ENCODE results near the gene CFL2. TPM values are rescaled to one million over a fixed set of nuclear protein-coding genes. Genes with fewer than 3 reads are reported as not detected.

Gene CFL2
- total RNA-seq, 1 donor from 2014 or later: 110 TPM

DNA sequence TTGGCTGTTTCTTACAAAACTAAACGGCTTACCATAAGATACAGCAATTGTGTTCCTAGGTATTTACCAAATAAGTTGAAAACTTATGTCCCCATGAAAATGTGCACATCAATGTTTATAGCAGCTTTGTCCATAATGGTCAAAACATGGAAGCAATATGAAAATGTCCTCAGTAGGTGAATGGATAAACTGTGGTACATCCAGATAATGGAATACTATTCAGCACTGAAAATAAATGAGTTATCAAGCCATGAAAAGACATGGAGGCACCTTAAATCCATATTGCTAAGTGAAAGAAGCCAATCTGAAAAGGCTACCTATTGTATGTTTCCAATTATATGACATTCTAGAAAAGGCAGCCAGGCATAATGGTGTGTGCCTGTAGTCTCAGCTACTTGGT lies 40.7 kb downstream of the CFL2 start:
- no peak for FAIRE-seq
- Mint-ChIP-seq H3K36me3 (ENCODE audit: low read depth, unreplicated experiment) (no peaks in the 10 kb centered on the region), H3K9me3 (ENCODE audit: unreplicated experiment) (no peaks in the 10 kb centered on the region), H3K27ac (ENCODE audit: unreplicated experiment) (no peak overlapping the region), H3K4me1 (ENCODE audit: low read depth, unreplicated experiment) (peaks cover 10% of the 10 kb centered on the region), H3K27me3 (ENCODE audit: low read depth, unreplicated experiment) (no peaks in the 10 kb centered on the region), H3K4me3 (ENCODE audit: unreplicated experiment) (no peak overlapping the region)
- TF ChIP-seq, protein P1, sequence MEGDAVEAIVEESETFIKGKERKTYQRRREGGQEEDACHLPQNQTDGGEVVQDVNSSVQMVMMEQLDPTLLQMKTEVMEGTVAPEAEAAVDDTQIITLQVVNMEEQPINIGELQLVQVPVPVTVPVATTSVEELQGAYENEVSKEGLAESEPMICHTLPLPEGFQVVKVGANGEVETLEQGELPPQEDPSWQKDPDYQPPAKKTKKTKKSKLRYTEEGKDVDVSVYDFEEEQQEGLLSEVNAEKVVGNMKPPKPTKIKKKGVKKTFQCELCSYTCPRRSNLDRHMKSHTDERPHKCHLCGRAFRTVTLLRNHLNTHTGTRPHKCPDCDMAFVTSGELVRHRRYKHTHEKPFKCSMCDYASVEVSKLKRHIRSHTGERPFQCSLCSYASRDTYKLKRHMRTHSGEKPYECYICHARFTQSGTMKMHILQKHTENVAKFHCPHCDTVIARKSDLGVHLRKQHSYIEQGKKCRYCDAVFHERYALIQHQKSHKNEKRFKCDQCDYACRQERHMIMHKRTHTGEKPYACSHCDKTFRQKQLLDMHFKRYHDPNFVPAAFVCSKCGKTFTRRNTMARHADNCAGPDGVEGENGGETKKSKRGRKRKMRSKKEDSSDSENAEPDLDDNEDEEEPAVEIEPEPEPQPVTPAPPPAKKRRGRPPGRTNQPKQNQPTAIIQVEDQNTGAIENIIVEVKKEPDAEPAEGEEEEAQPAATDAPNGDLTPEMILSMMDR (IDR thresholded peaks at IDR 0.05; ENCODE audit: insufficient read depth, low read depth, low read length): no peak
- TF ChIP-seq EZH2 (IDR thresholded peaks at IDR 0.05; ENCODE audit: insufficient read depth, low read length): no peak
- no peak overlapping the region for H3K4me2 ChIP-seq (ENCODE audit: low read length)
- H3K79me2 ChIP-seq (ENCODE audit: insufficient read depth, low read length): no peaks in the 10 kb centered on the region
- H3K27me3 ChIP-seq (ENCODE audit: insufficient read depth, low read length): no peaks in the 10 kb centered on the region
- H3K4me1 ChIP-seq (ENCODE audit: insufficient read depth, low read length): peaks cover 10% of the 10 kb centered on the region
- H3K4me3 ChIP-seq (ENCODE audit: insufficient read depth, low read depth, low read length): no peak overlapping the region
- H3K27ac ChIP-seq (ENCODE audit: low read depth, low read length): no peak overlapping the region
- H3K9ac ChIP-seq (ENCODE audit: low read length): no peak overlapping the region
- H2AFZ ChIP-seq (ENCODE audit: low read depth, low read length): no peak overlapping the region
- H3K36me3 ChIP-seq (ENCODE audit: insufficient read depth, low read length): no peaks in the 10 kb centered on the region
- no peaks in the 10 kb centered on the region for H4K20me1 ChIP-seq (ENCODE audit: insufficient read depth, low read length)
- no peaks in the 10 kb centered on the region for H3K9me3 ChIP-seq (ENCODE audit: insufficient read depth, low read depth, low read length)
- DNase-seq (ENCODE audit: low read depth): no peak

DNA sequence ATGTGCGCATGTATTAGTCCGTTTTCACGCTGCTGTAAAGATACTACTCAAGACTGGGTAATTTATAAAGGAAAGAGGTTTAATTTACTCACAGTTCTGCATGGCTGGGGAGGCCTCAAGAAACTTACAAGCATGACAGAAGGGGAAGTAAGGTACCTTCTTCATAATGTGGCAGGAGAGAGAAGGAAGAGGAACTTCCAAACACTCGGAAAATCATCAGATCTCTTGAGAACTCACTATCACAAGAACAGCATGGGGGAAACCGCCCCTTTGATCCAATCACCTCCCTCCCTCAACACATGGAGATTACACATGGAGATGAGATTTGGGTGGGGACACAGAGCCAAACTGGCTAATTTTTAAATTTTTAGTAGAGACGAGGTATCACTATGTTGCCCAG lies 42.7 kb downstream of the CFL2 start:
- H3K36me3 Mint-ChIP-seq (ENCODE audit: low read depth, unreplicated experiment): no peaks in the 10 kb centered on the region
- peaks cover 2% of the 10 kb centered on the region for H3K4me1 Mint-ChIP-seq (ENCODE audit: low read depth, unreplicated experiment)
- Histone ChIP-seq H3K4me3 (ENCODE audit: insufficient read depth, low read depth, low read length) (no peak overlapping the region), H3K27ac (ENCODE audit: low read depth, low read length) (no peak overlapping the region), H3K4me2 (ENCODE audit: low read length) (no peak overlapping the region), H3K36me3 (ENCODE audit: insufficient read depth, low read length) (no peaks in the 10 kb centered on the region), H3K9me3 (ENCODE audit: insufficient read depth, low read depth, low read length) (no peaks in the 10 kb centered on the region), H3K4me1 (ENCODE audit: insufficient read depth, low read length) (no peaks in the 10 kb centered on the region), H4K20me1 (ENCODE audit: insufficient read depth, low read length) (no peaks in the 10 kb centered on the region), H3K9ac (ENCODE audit: low read length) (no peak overlapping the region), H3K27me3 (ENCODE audit: insufficient read depth, low read length) (no peaks in the 10 kb centered on the region), H3K79me2 (ENCODE audit: insufficient read depth, low read length) (no peaks in the 10 kb centered on the region), H2AFZ (ENCODE audit: low read depth, low read length) (no peak overlapping the region)
- no peak for DNase-seq (ENCODE audit: low read depth)
- no peaks in the 10 kb centered on the region for H3K27me3 Mint-ChIP-seq (ENCODE audit: low read depth, unreplicated experiment)
- FAIRE-seq: no peak
- H3K9me3 Mint-ChIP-seq (ENCODE audit: unreplicated experiment): no peaks in the 10 kb centered on the region
- no peak for TF ChIP-seq EZH2 (IDR thresholded peaks at IDR 0.05; ENCODE audit: insufficient read depth, low read length)
- TF ChIP-seq, protein P1 (IDR thresholded peaks at IDR 0.05; ENCODE audit: insufficient read depth, low read depth, low read length): no peak
- H3K27ac Mint-ChIP-seq (ENCODE audit: unreplicated experiment): no peak overlapping the region
- H3K4me3 Mint-ChIP-seq (ENCODE audit: unreplicated experiment): no peak overlapping the region

DNA sequence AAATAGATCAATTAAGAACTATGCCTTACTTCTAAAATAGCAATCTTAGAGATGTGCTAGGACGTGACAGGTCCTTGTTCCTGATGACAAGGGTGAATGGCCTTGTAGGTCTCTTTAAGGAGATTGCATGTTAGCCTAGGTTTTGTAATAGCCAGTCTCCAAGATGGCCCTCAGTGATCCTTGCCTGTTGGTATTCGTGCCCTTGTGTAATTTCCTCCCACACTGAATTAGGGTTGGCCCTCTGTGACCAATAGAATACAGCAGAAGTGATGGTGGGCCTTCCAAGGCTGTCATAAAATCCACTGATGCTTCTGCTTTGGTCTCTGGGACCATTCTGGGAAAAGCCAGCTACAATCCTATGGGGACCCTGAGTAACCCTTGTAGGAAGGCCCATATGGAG lies 46.3 kb downstream of the CFL2 start:
- no peak for DNase-seq (ENCODE audit: low read depth)
- Mint-ChIP-seq H3K36me3 (ENCODE audit: low read depth, unreplicated experiment) (no peaks in the 10 kb centered on the region), H3K27me3 (ENCODE audit: low read depth, unreplicated experiment) (no peaks in the 10 kb centered on the region), H3K4me1 (ENCODE audit: low read depth, unreplicated experiment) (peaks cover 12% of the 10 kb centered on the region), H3K4me3 (ENCODE audit: unreplicated experiment) (no peak overlapping the region), H3K27ac (ENCODE audit: unreplicated experiment) (no peak overlapping the region), H3K9me3 (ENCODE audit: unreplicated experiment) (no peaks in the 10 kb centered on the region)
- H3K4me2 ChIP-seq (ENCODE audit: low read length): no peak overlapping the region
- H3K9ac ChIP-seq (ENCODE audit: low read length): no peak overlapping the region
- FAIRE-seq: no peak
- H3K27ac ChIP-seq (ENCODE audit: low read depth, low read length): no peak overlapping the region
- H3K79me2 ChIP-seq (ENCODE audit: insufficient read depth, low read length): no peaks in the 10 kb centered on the region
- no peaks in the 10 kb centered on the region for H3K27me3 ChIP-seq (ENCODE audit: insufficient read depth, low read length)
- no peak overlapping the region for H3K4me3 ChIP-seq (ENCODE audit: insufficient read depth, low read depth, low read length)
- no peak for TF ChIP-seq EZH2 (IDR thresholded peaks at IDR 0.05; ENCODE audit: insufficient read depth, low read length)
- TF ChIP-seq, protein P1 (IDR thresholded peaks at IDR 0.05; ENCODE audit: insufficient read depth, low read depth, low read length): no peak
- no peaks in the 10 kb centered on the region for H3K9me3 ChIP-seq (ENCODE audit: insufficient read depth, low read depth, low read length)
- H2AFZ ChIP-seq (ENCODE audit: low read depth, low read length): no peak overlapping the region
- no peaks in the 10 kb centered on the region for H4K20me1 ChIP-seq (ENCODE audit: insufficient read depth, low read length)
- H3K4me1 ChIP-seq (ENCODE audit: insufficient read depth, low read length): peaks cover 6% of the 10 kb centered on the region
- no peaks in the 10 kb centered on the region for H3K36me3 ChIP-seq (ENCODE audit: insufficient read depth, low read length)

Measured in astrocyte (in vitro differentiated cells and primary cell).